ENCODE data around the gene CDC6.

- TF ChIP-seq CTCF (IDR thresholded peaks at IDR 0.05) (peak in 3 of 4 experiments; percentile 30 to 59 (median 47)), POLR2AphosphoS5 (IDR thresholded peaks at IDR 0.05) (no peak), POLR2A (IDR thresholded peaks at IDR 0.05) (no peak), EP300 (IDR thresholded peaks at IDR 0.05) (no peak)
Measured at GRCh38 chr17:40317345-40317873, 29.7 kb downstream of the CDC6 start.

All from gastroesophageal sphincter (tissue), 3 donors.